GM18511 (cell line): ENCODE results near the gene COX17.

ENCODE experiments used
- ATAC-seq: cut with Tn5 transposase; IDR thresholded peaks from one replicate; pipeline ENCODE4 v1.9.1; 2021; ENCODE audit warnings: mild to moderate bottlenecking, moderate library complexity; ENCODE audit not compliant: unreplicated experiment

The COX17 gene

GRCh38 chr3:119675188-119675874 is 1.9 kb downstream of the COX17 start:
- no peak for ATAC-seq

- no peak for ATAC-seq
Measured at GRCh38 chr3:119673875-119674274, 3.3 kb downstream of the COX17 start.

- no peak for ATAC-seq
Measured at GRCh38 chr3:119672776-119673175, 4.4 kb downstream of the COX17 start.

GRCh38 chr3:119669906-119670570 is 7.2 kb downstream of the COX17 start:
- ATAC-seq, result no peak

GRCh38 chr3:119665954-119666559 is 11.1 kb downstream of the COX17 start:
- no peak for ATAC-seq

- no peak for ATAC-seq
Measured at GRCh38 chr3:119664850-119665379, 12.3 kb downstream of the COX17 start.

GRCh38 chr3:119664370-119664769 is 12.8 kb downstream of the COX17 start:
- no peak for ATAC-seq

- ATAC-seq, result no peak
Measured at GRCh38 chr3:119663885-119664284, 13.3 kb downstream of the COX17 start.

GRCh38 chr3:119662604-119663373 is 14.4 kb downstream of the COX17 start:
- ATAC-seq, result no peak

GRCh38 chr3:119660474-119661440 is 16.4 kb downstream of the COX17 start, which contains the start of gene POPDC2:
POPDC2 (minus strand) TSS chr3:119660589; CDS start chr3:119660423, 166 bp downstream.
- ATAC-seq, result no peak

- no peak for ATAC-seq
Measured at GRCh38 chr3:119659606-119660291, 17.5 kb downstream of the COX17 start.

- no peak for ATAC-seq
Measured at GRCh38 chr3:119658994-119659393, 18.2 kb downstream of the COX17 start.

GRCh38 chr3:119657887-119658702 is 19.1 kb downstream of the COX17 start:
- ATAC-seq, result peak; percentile 54

GRCh38 chr3:119653876-119654275 is 23.3 kb downstream of the COX17 start:
- no peak for ATAC-seq

- ATAC-seq, result no peak
Measured at GRCh38 chr3:119652306-119653033, 24.7 kb downstream of the COX17 start.

- no peak for ATAC-seq
Measured at GRCh38 chr3:119649761-119650160, 27.4 kb downstream of the COX17 start.

- no peak for ATAC-seq
Measured at GRCh38 chr3:119647843-119648575, 29.2 kb downstream of the COX17 start.
